ENCODE data around the gene SORT1.

The SORT1 gene

GRCh38 chr1:109270623-109271317, 126.9 kb downstream of the SORT1 start:
- DNase-seq: no peak

- no peak for DNase-seq
Measured at GRCh38 chr1:109269981-109270622, 127.6 kb downstream of the SORT1 start.

- no peak for DNase-seq
Measured at GRCh38 chr1:109269212-109269980, 128.3 kb downstream of the SORT1 start.

GRCh38 chr1:109268431-109269211, 129.1 kb downstream of the SORT1 start:
- no peak for DNase-seq

- no peak for DNase-seq
Measured at GRCh38 chr1:109267743-109268300, 129.9 kb downstream of the SORT1 start.

- no peak for DNase-seq
Measured at GRCh38 chr1:109266965-109267364, 130.8 kb downstream of the SORT1 start.

- no peak for DNase-seq
Measured at GRCh38 chr1:109265741-109266330, 131.9 kb downstream of the SORT1 start.

GRCh38 chr1:109265016-109265415, 132.7 kb downstream of the SORT1 start:
- no peak for DNase-seq

- DNase-seq: no peak
Measured at GRCh38 chr1:109264379-109264755, 133.4 kb downstream of the SORT1 start.

- DNase-seq: peak; percentile 92
Measured at GRCh38 chr1:109263597-109264378, 133.9 kb downstream of the SORT1 start.

GRCh38 chr1:109263234-109263596, 134.5 kb downstream of the SORT1 start:
- DNase-seq: no peak

- DNase-seq: no peak
Measured at GRCh38 chr1:109262231-109263055, 135.3 kb downstream of the SORT1 start.

- DNase-seq: no peak
Measured at GRCh38 chr1:109261578-109261977, 136.1 kb downstream of the SORT1 start.

- DNase-seq: no peak
Measured at GRCh38 chr1:109261006-109261405, 136.7 kb downstream of the SORT1 start.

GRCh38 chr1:109259674-109260557, 137.8 kb downstream of the SORT1 start:
- DNase-seq: no peak

All from NCI-H146 (cell line).